NCI-H82 treated with DMSO at 0.1 percent for 48 hours (cell line): ENCODE data around the gene ATP2B3.

Experiments used
- DNase-seq: peaks from one replicate; lab custom pipeline; 2025; ENCODE audit not compliant: unreplicated experiment; lab: John Stamatoyannopoulos, UW

ATP2B3 gene

GRCh38 chrX:153507484-153508178 is 9.8 kb upstream of the ATP2B3 start:
- DNase-seq: no peak

GRCh38 chrX:153509592-153509991 is 7.8 kb upstream of the ATP2B3 start:
- no peak for DNase-seq

- no peak for DNase-seq
Measured at GRCh38 chrX:153510383-153510782, 7.1 kb upstream of the ATP2B3 start.

GRCh38 chrX:153511784-153512500 is 5.5 kb upstream of the ATP2B3 start:
- no peak for DNase-seq

GRCh38 chrX:153512501-153512893 is 4.9 kb upstream of the ATP2B3 start:
- no peak for DNase-seq

- DNase-seq: no peak
Measured at GRCh38 chrX:153513265-153513664, 4.2 kb upstream of the ATP2B3 start.

- DNase-seq: no peak
Measured at GRCh38 chrX:153514259-153514658, 3.2 kb upstream of the ATP2B3 start.

GRCh38 chrX:153515435-153515834 is 2.0 kb upstream of the ATP2B3 start:
- DNase-seq: no peak

- no peak for DNase-seq
Measured at GRCh38 chrX:153516073-153516472, 1.4 kb upstream of the ATP2B3 start.

GRCh38 chrX:153517946-153518834 is 748 bp downstream of the ATP2B3 start:
- no peak for DNase-seq

- no peak for DNase-seq
Measured at GRCh38 chrX:153519569-153520286, 2.3 kb downstream of the ATP2B3 start.

- DNase-seq: no peak
Measured at GRCh38 chrX:153520287-153520917, 3.0 kb downstream of the ATP2B3 start.

GRCh38 chrX:153521034-153521433 is 3.6 kb downstream of the ATP2B3 start:
- DNase-seq: no peak

- DNase-seq: no peak
Measured at GRCh38 chrX:153522259-153522658, 4.8 kb downstream of the ATP2B3 start.

GRCh38 chrX:153523269-153523668 is 5.8 kb downstream of the ATP2B3 start:
- DNase-seq: no peak

- DNase-seq: peak; percentile 68
Measured at GRCh38 chrX:153524234-153524633, 6.8 kb downstream of the ATP2B3 start.

- DNase-seq: no peak
Measured at GRCh38 chrX:153525451-153525850, 8.0 kb downstream of the ATP2B3 start.

- peak; percentile 51 for DNase-seq
Measured at GRCh38 chrX:153526042-153526441, 8.6 kb downstream of the ATP2B3 start.

GRCh38 chrX:153526801-153527200 is 9.4 kb downstream of the ATP2B3 start:
- DNase-seq: no peak

GRCh38 chrX:153527208-153527607 is 9.8 kb downstream of the ATP2B3 start:
- peak; percentile 47 for DNase-seq
